Astrocyte (in vitro differentiated cells and primary cell): Measurements from ENCODE around the gene CD55. TPM values are rescaled to one million over a fixed set of nuclear protein-coding genes. Genes with fewer than 3 reads are reported as not detected.

Experiments
- DNase-seq: peaks from one replicate; pipeline ENCODE4 v3.0.0-alpha.2; 2010; ENCODE audit warnings: low read depth
- FAIRE-seq: peaks from 2 replicates; lab custom pipeline; 2011; peaks lifted over from hg19 to GRCh38; lab: Jason Lieb, UNC
- H2AFZ ChIP-seq: 2 replicates; pipeline ENCODE4 v1.6.0; 2012; ENCODE audit warnings: low read depth, low read length, inconsistent platforms
- H3K27ac ChIP-seq: 2 replicates; pipeline ENCODE4 v1.5.1; 2011; ENCODE audit warnings: low read depth, low read length, inconsistent platforms
- H3K27me3 ChIP-seq: 2 replicates; pipeline ENCODE4 v1.6.0; 2011; ENCODE audit warnings: low read length, inconsistent platforms; ENCODE audit not compliant: insufficient read depth
- H3K36me3 ChIP-seq: 2 replicates; pipeline ENCODE4 v1.5.1; 2011; ENCODE audit warnings: low read length, inconsistent platforms; ENCODE audit not compliant: insufficient read depth
- H3K4me1 ChIP-seq: 2 replicates; pipeline ENCODE4 v1.5.1; 2011; ENCODE audit warnings: low read length, inconsistent platforms; ENCODE audit not compliant: insufficient read depth
- H3K4me2 ChIP-seq: 2 replicates; pipeline ENCODE4 v1.6.0; 2012; ENCODE audit warnings: low read length, inconsistent platforms
- H3K4me3 ChIP-seq: 2 replicates; pipeline ENCODE4 v1.5.1; 2011; ENCODE audit warnings: low read depth, mild to moderate bottlenecking, low read length, inconsistent platforms; ENCODE audit not compliant: insufficient read depth
- H3K79me2 ChIP-seq: 2 replicates; pipeline ENCODE4 v1.6.0; 2012; ENCODE audit warnings: mild to moderate bottlenecking, low read length, inconsistent platforms; ENCODE audit not compliant: insufficient read depth
- H3K9ac ChIP-seq: 2 replicates; pipeline ENCODE4 v1.6.0; 2012; ENCODE audit warnings: mild to moderate bottlenecking, low read length, inconsistent platforms
- H3K9me3 ChIP-seq: 2 replicates; pipeline ENCODE4 v1.5.1; 2012; ENCODE audit warnings: low read depth, mild to moderate bottlenecking, low read length, inconsistent platforms; ENCODE audit not compliant: insufficient read depth
- H4K20me1 ChIP-seq: 2 replicates; pipeline ENCODE4 v1.6.0; 2012; ENCODE audit warnings: low read length, inconsistent platforms; ENCODE audit not compliant: insufficient read depth
- H3K27ac Mint-ChIP-seq: one replicate; pipeline ENCODE4 v1.8.0; 2021; ENCODE audit warnings: mild to moderate bottlenecking, mixed read lengths; ENCODE audit not compliant: unreplicated experiment
- H3K27me3 Mint-ChIP-seq: one replicate; pipeline ENCODE4 v1.8.0; 2021; ENCODE audit warnings: low read depth, mixed read lengths; ENCODE audit not compliant: unreplicated experiment
- H3K36me3 Mint-ChIP-seq: one replicate; pipeline ENCODE4 v1.8.0; 2021; ENCODE audit warnings: low read depth, mixed read lengths; ENCODE audit not compliant: unreplicated experiment
- H3K4me1 Mint-ChIP-seq: one replicate; pipeline ENCODE4 v1.8.0; 2021; ENCODE audit warnings: low read depth, mixed read lengths; ENCODE audit not compliant: unreplicated experiment
- H3K4me3 Mint-ChIP-seq: one replicate; pipeline ENCODE4 v1.8.0; 2021; ENCODE audit warnings: mild to moderate bottlenecking, moderate library complexity, mixed read lengths; ENCODE audit not compliant: unreplicated experiment
- H3K9me3 Mint-ChIP-seq: one replicate; pipeline ENCODE4 v1.8.0; 2021; ENCODE audit warnings: mild to moderate bottlenecking, mixed read lengths; ENCODE audit not compliant: unreplicated experiment
- CTCF ChIP-seq: IDR thresholded peaks from 2 replicates; pipeline ENCODE4 v1.5.1; 2011; ENCODE audit warnings: low read depth, mild to moderate bottlenecking, inconsistent platforms, low read length, moderate library complexity; ENCODE audit not compliant: insufficient read depth
- EZH2 ChIP-seq: IDR thresholded peaks from 2 replicates; pipeline ENCODE4 v1.6.1; 2012; ENCODE audit warnings: mild to moderate bottlenecking, low read length, inconsistent platforms; ENCODE audit not compliant: insufficient read depth
- total RNA-seq: library from RNA; stranded (reverse); gene quantifications from 2 replicates; pipeline ENCODE4 v1.2.1, GENCODE V29; 2021

CD55 gene
- total RNA-seq, 1 donor from 2014 or later: 18.7 TPM

- no peak for TF ChIP-seq CTCF
- no peak for TF ChIP-seq EZH2
- DNase-seq (no peak), FAIRE-seq (no peak)
- Mint-ChIP-seq H3K9me3 (no peaks in the 10 kb centered on the region), H3K27ac (no peak overlapping the region), H3K27me3 (peaks cover 7% of the 10 kb centered on the region), H3K36me3 (no peaks in the 10 kb centered on the region), H3K4me1 (peaks cover 9% of the 10 kb centered on the region), H3K4me3 (no peak overlapping the region)
- Histone ChIP-seq H3K9me3 (no peaks in the 10 kb centered on the region), H3K4me3 (no peak overlapping the region), H3K27me3 (no peaks in the 10 kb centered on the region), H3K4me2 (no peak overlapping the region), H3K9ac (no peak overlapping the region), H3K79me2 (no peaks in the 10 kb centered on the region), H3K4me1 (peaks cover 3% of the 10 kb centered on the region), H4K20me1 (no peaks in the 10 kb centered on the region), H3K27ac (no peak overlapping the region), H3K36me3 (no peaks in the 10 kb centered on the region), H2AFZ (no peak overlapping the region)
These were observed 6.7 kb upstream of the CD55 start for GRCh38 chr1:207314816-207315215.

GRCh38 chr1:207315435-207315834 is 6.0 kb upstream of the CD55 start:
- Mint-ChIP-seq H3K27me3 (peaks cover 7% of the 10 kb centered on the region), H3K4me1 (peaks cover 4% of the 10 kb centered on the region), H3K9me3 (no peaks in the 10 kb centered on the region), H3K27ac (no peak overlapping the region), H3K4me3 (no peak overlapping the region), H3K36me3 (no peaks in the 10 kb centered on the region)
- no peaks in the 10 kb centered on the region for H3K36me3 ChIP-seq
- no peaks in the 10 kb centered on the region for H4K20me1 ChIP-seq
- no peak for TF ChIP-seq EZH2
- no peak for TF ChIP-seq CTCF
- no peak overlapping the region for H3K4me2 ChIP-seq
- H3K27me3 ChIP-seq: no peaks in the 10 kb centered on the region
- DNase-seq: no peak
- H3K4me1 ChIP-seq: no peaks in the 10 kb centered on the region
- no peak overlapping the region for H2AFZ ChIP-seq
- no peak for FAIRE-seq
- no peaks in the 10 kb centered on the region for H3K79me2 ChIP-seq
- no peak overlapping the region for H3K4me3 ChIP-seq
- no peaks in the 10 kb centered on the region for H3K9me3 ChIP-seq
- no peak overlapping the region for H3K9ac ChIP-seq
- no peak overlapping the region for H3K27ac ChIP-seq

GRCh38 chr1:207316141-207316540 is 5.3 kb upstream of the CD55 start:
- FAIRE-seq: no peak
- Histone ChIP-seq H3K27me3 (no peaks in the 10 kb centered on the region), H3K9ac (no peak overlapping the region), H3K79me2 (no peaks in the 10 kb centered on the region), H3K27ac (no peak overlapping the region), H4K20me1 (no peaks in the 10 kb centered on the region), H3K36me3 (no peaks in the 10 kb centered on the region), H3K4me2 (no peak overlapping the region), H2AFZ (no peak overlapping the region), H3K4me3 (no peak overlapping the region), H3K4me1 (peaks cover 5% of the 10 kb centered on the region), H3K9me3 (no peaks in the 10 kb centered on the region)
- H3K27ac Mint-ChIP-seq: no peak overlapping the region
- peaks cover 3% of the 10 kb centered on the region for H3K4me1 Mint-ChIP-seq
- peaks cover 7% of the 10 kb centered on the region for H3K27me3 Mint-ChIP-seq
- H3K36me3 Mint-ChIP-seq: no peaks in the 10 kb centered on the region
- H3K4me3 Mint-ChIP-seq: no peak overlapping the region
- TF ChIP-seq EZH2: no peak
- DNase-seq: no peak
- H3K9me3 Mint-ChIP-seq: no peaks in the 10 kb centered on the region
